ENCODE results near the gene TSPEAR.
A peak's percentile ranks its signal among the peaks of the same experiment; 100 is the strongest.

The TSPEAR gene

GRCh38 chr21:44534688-44535087, 176.7 kb downstream of the TSPEAR start:
- no peak for TF ChIP-seq CTCF (conservative IDR thresholded peaks at IDR 0.05)
- no peak overlapping the region for H3K27ac ChIP-seq

- TF ChIP-seq CTCF (conservative IDR thresholded peaks at IDR 0.05): no peak
- H3K27ac ChIP-seq: peak overlapping the region; percentile 59
These were observed 177.3 kb downstream of the TSPEAR start for GRCh38 chr21:44533891-44534627.

GRCh38 chr21:44533121-44533890, 178.1 kb downstream of the TSPEAR start:
- peak overlapping the region; percentile 59 for H3K27ac ChIP-seq
- TF ChIP-seq CTCF (conservative IDR thresholded peaks at IDR 0.05): peak; percentile 13; the same call in 1 of the 2 replicates

- TF ChIP-seq CTCF (conservative IDR thresholded peaks at IDR 0.05): no peak
- H3K27ac ChIP-seq: no peak overlapping the region; the same call in 1 of the 2 replicates
These were observed 178.7 kb downstream of the TSPEAR start for GRCh38 chr21:44532712-44533111.

- no peak overlapping the region for H3K27ac ChIP-seq
- TF ChIP-seq CTCF (conservative IDR thresholded peaks at IDR 0.05): no peak
These were observed 179.5 kb downstream of the TSPEAR start for GRCh38 chr21:44531606-44532564.

- H3K27ac ChIP-seq: no peak overlapping the region
- TF ChIP-seq CTCF (conservative IDR thresholded peaks at IDR 0.05): no peak
These were observed 180.3 kb downstream of the TSPEAR start for GRCh38 chr21:44530903-44531605.
